A549 (cell line): ENCODE results near the gene EP400.

ENCODE experiments used
- EP300 ChIP-seq, 2 experiments: fragments of >200 bp; sonication (Bioruptor Twin); formaldehyde crosslinking; IDR thresholded peaks; 2 replicates in 1 of 2; 3 replicates in 1 of 2; pipeline ENCODE4 v1.6.1; 2016 to 2017
- HDAC2 ChIP-seq: fragments of 200-600 bp; sonication (generic); IDR thresholded peaks from 2 replicates; pipeline ENCODE4 v1.6.1; 2016
- SMC3 ChIP-seq: fragments of >200 bp; sonication (Bioruptor Twin); formaldehyde crosslinking; IDR thresholded peaks from 3 replicates; pipeline ENCODE4 v1.6.1; 2018; ENCODE audit warnings: inconsistent platforms
- TF ChIP-seq, protein P1 (sequence below): fragments of >200 bp; sonication (Bioruptor Twin); formaldehyde crosslinking; IDR thresholded peaks from 3 replicates; pipeline ENCODE4 v1.5.1; 2016

DNA sequence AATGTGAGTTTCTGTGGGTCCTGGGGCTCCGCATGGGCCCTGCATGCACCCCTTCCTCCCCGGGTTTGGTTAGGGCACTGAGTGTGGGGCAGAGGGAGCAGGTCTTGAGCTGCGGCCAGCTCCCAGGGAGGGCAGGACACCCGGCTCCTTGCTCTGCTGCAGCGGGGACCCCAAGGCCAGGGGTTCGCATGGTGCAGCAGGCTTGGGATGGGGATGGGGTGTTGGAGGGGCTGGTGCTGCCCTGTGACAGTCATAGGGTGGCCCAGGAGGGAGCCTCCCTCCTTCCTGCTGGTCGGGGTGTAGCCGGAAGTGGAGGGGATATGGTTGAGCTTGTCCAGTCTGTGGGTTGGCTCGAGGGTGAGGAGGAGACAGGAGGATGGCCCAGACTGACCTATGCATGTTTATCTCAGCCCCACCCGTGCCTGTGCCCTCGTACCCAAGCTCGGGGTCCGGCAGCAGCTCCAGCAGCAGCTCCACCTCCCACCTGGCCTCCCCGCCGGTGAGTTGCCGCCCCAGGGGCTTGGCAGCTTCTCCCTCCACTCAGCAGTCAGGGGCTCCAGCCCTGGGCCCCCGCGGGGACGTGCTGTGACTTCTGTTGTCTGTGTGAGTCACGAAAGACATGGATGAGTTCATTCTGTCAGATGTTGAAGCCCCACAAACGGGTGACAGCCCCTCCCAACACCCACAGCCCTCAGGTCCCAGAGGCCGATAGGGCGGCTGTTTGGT, 39.3 kb upstream of the EP400 start:
- TF ChIP-seq, protein P1, sequence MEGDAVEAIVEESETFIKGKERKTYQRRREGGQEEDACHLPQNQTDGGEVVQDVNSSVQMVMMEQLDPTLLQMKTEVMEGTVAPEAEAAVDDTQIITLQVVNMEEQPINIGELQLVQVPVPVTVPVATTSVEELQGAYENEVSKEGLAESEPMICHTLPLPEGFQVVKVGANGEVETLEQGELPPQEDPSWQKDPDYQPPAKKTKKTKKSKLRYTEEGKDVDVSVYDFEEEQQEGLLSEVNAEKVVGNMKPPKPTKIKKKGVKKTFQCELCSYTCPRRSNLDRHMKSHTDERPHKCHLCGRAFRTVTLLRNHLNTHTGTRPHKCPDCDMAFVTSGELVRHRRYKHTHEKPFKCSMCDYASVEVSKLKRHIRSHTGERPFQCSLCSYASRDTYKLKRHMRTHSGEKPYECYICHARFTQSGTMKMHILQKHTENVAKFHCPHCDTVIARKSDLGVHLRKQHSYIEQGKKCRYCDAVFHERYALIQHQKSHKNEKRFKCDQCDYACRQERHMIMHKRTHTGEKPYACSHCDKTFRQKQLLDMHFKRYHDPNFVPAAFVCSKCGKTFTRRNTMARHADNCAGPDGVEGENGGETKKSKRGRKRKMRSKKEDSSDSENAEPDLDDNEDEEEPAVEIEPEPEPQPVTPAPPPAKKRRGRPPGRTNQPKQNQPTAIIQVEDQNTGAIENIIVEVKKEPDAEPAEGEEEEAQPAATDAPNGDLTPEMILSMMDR, result no peak
- no peak for TF ChIP-seq SMC3
- no peak for TF ChIP-seq HDAC2
- no peak for TF ChIP-seq EP300 (IDR thresholded peaks at IDR 0.05)
